ENCODE results near the gene SULT2B1.
"Not testable (repeated sequence)": the region's sequence is repeated elsewhere in the genome, so short reads cannot be mapped to it uniquely, and the experiment has no call there.

The SULT2B1 gene

GRCh38 chr19:48561412-48561811 is 9.4 kb downstream of the SULT2B1 start:
- DNase-seq = no peak

DNA sequence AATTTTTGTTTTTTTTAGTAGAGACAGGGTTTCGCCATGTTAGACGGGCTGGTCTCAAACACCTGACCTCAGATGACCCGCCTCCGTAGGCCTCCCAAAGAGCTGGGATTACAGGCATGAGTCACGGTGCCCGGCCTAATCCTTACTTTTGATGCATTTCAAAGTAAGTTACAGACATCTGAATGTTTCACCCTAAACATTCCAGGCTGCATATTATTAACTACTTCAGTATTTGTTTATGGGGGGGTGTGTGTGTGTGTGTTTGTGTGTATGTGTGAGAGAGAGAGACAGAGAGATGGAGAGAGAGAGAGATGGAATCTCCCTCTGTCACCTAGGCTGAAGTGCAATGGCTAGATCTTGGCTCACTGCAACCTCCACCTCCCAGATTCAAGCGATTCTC is 13.1 kb downstream of the SULT2B1 start:
- DNase-seq = no peak

DNA sequence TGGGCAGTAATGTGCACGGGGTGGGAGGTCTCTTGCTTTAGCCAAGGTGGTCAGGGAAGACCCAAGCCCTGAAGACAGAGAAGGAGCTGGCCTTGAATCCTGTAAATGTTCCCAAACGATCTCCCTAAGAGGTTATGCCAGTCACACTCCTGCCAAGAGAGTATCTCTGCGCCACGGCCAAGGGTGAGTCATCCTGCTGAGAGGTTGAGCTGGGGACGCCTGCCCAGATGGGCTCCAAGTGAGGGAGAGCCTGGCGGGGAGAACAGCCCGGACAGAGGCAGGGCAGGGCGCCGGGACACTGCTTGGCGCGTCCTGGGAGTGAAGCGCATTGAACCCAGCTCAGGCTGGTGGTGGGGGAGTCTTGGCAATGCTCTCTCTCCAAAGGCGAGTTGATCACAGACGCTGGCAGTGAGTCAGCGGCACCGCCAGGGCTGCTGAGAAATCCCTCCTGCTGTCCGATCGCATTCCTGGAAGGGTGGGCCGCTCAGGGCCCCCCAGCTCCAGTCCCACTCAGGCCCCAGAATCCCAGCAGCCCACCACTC is 16.4 kb downstream of the SULT2B1 start:
- DNase-seq = peak; percentile 11

DNA sequence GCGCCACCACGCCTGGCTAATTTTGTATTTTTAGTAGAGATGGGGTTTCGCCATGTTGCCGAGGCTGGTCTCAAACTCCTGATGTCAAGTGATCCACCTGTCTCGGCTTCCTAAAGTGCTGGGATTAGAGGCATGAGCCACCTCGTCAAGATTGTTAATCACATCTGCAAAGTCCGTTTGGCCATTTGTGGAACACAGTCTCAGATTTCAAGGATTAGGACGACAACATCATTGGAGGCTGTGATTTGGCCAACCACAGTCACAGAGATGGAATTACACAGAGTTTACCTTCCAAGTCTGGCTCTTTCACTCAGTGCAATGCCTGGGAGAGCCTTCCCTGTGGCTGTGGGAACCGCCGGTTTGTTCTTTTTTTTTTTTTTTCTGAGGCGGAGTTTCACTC is 17.8 kb downstream of the SULT2B1 start:
- DNase-seq = no peak

DNA sequence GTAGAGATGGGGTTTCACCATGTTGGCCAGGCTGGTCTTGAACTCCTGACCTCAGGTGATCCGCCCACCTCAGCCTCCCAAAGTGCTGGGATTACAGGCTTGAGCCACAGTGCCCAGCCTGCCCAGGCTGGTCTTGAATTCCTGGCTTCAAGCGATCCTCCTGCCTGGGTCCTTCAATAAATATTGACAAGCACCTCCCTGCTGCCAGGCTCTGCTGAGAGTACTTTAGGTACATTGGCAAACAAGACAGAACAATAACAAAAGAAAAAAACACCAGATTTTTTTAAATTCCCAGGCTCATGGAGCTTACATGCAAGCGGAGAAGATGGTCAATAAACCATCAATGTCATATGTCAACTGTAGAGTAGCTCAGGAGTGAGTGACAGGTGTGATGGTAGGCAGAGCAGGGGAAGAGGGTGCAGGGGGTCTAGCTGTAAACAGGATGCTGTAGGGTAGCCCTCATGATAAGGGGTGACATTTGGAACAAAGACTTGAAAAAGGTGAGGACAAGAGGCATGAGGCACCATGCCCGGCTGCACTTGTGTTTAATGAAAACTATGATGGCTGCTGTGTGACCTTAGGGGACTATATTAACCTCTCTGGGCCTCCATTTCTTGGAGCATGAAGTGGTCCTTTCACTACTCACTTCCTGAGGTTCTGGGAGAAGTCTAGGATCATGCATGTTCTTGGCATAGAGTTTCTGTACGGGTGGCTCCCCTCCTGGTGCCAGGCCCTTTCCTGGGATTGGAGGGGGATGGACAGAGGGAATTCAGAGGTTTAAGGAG is 19.6 kb downstream of the SULT2B1 start:
- no peak for DNase-seq

- DNase-seq = no peak
These were observed 21.2 kb downstream of the SULT2B1 start for GRCh38 chr19:48573163-48573505.

GRCh38 chr19:48575931-48576622 is 24.1 kb downstream of the SULT2B1 start:
- no peak for DNase-seq

- not testable (repeated sequence) for DNase-seq
These were observed 25.9 kb downstream of the SULT2B1 start for GRCh38 chr19:48577908-48578307.

DNA sequence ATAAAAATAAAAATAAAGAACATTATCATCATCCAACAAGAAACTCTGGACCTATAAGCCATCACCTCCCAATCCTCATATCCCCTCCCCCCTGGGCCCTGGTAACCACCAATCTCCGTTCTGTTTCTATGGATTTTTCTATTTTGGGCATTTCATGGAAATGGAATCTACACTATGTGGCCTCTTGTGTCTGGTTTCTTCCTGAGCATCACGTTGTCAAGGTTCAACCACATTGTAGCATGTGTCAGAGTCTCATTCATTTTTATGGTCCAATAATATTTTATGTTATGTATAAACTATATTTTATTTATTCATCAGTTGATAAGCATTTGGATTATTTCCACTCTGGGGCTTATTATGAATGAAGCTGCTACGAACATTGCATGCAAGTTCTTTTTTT is 26.9 kb downstream of the SULT2B1 start:
- no peak for DNase-seq

- no peak for DNase-seq
These were observed 30.2 kb downstream of the SULT2B1 start for GRCh38 chr19:48582168-48582567.

GRCh38 chr19:48587387-48587786 is 35.4 kb downstream of the SULT2B1 start:
- DNase-seq = no peak

GRCh38 chr19:48588670-48589401 is 36.9 kb downstream of the SULT2B1 start:
- DNase-seq = peak; percentile 86

GRCh38 chr19:48591021-48591420 is 39.0 kb downstream of the SULT2B1 start:
- no peak for DNase-seq

DNA sequence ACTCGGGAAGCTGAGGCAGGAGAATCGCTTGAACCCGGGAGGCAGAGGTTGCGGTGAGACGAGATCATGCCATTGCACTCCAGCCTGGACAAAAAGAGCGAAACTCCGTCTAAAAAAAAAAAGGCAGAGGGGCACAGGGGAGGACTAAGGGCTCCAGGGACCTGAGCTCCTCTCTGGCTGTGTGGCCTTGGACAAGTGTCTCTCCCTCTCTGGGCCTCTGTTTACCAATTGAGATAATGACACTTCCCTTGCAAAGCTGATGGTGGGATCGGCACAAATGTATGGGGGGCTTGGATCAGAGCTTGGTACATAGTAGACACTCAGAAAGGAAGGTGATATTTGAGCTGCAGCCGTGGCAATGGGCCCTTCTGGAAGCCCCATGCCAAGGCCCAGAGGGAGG is 43.2 kb downstream of the SULT2B1 start:
- DNase-seq = no peak

- no peak for DNase-seq
These were observed 43.9 kb downstream of the SULT2B1 start for GRCh38 chr19:48595833-48596232.

GRCh38 chr19:48596237-48596636 is 44.3 kb downstream of the SULT2B1 start:
- DNase-seq = no peak

DNA sequence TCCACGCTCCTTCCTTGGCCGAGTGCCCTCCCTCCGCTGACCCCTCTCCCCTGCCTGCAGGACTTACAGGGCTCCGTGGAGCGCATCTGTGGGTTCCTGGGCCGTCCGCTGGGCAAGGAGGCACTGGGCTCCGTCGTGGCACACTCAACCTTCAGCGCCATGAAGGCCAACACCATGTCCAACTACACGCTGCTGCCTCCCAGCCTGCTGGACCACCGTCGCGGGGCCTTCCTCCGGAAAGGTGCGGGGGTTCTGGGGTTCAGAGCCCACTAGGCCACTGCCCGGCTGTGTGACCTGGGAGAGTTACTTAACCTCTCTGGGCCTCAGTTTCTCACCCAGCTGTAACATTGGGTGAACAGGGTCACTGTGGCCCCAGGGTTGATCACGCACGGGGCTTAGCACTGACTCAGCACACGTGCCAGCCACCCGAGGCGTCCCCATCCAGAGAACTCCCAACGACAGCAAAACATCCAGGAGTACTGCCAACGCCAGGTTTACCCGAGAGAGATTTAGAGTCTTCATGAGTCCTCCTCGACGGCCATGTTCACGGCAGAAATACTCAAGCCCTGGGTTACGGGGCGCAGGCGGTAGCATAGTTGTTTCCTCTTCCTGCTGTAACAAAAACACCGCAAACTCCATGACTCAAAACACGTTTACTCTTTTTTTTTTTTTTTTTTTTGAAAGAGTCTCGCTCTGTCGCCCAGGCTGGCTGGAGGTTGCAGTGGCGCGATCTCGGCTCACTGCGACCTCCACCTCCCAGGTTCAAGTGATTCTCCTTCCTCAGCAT is 44.9 kb downstream of the SULT2B1 start:
- DNase-seq = no peak

DNA sequence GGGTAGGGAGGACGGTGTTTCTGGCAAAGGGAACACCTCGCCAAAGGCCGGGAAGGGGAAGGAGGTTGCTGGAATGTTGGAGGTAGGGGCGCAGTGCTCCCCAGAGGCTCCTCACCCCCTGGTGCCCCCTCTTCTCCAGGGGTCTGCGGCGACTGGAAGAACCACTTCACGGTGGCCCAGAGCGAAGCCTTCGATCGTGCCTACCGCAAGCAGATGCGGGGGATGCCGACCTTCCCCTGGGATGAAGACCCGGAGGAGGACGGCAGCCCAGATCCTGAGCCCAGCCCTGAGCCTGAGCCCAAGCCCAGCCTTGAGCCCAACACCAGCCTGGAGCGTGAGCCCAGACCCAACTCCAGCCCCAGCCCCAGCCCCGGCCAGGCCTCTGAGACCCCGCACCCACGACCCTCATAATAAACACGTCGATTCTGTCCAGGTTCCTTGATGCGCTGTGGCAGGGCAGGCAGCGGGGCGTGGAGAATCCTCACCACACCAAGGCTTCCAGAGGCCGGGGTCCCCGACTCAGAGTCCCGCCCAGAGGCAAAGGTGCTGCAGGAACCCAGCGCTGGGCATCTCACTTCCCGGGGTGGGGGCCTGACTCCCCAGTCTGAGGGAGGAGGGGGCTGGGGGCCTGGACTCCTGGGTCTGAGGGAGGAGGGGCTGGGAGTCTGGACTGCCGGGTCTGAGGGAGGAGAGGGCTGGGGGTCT is 47.2 kb downstream of the SULT2B1 start:
- DNase-seq = no peak

DNA sequence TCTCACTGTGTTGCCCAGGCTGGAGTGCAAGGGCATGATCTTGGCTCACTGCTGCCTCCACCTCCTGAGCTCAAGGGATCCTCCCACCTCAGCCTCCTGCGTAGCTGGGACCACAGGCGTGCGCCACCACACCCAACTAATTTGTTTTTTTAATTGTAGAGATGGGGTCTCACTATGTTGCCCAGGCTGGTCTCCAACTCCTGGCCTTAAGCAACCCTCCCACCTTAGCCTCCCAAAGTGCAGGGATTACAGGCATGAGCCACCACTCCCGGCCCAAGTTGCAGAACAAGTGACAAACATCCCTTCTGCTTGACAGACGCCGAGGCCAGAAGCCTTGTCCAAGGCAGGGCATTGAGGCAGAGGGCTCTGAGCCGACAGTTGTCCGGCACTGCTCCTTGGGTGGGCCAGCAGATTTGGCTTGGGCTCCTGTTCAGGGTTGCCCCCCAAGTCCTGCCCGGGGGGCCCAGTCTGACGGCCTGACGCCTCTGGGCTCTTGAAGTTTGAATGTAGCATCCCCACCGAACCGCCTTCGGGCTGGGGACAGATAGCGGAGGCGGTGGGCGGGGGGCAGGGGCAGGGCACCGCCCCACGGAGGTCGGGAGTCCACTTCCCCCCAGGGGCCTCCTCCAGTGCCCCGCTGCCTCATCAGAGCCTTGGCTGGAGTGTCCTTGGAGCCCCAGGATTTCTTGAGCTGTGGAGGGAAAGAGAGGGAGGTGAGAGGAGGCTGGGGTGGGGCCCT is 48.9 kb downstream of the SULT2B1 start:
- no peak for DNase-seq

- no peak for DNase-seq
These were observed 51.0 kb downstream of the SULT2B1 start for GRCh38 chr19:48603001-48603400.

- DNase-seq = no peak
These were observed 51.5 kb downstream of the SULT2B1 start for GRCh38 chr19:48603449-48603848.
